HEK293 (cell line): ENCODE measurements around the gene ADD1.

Source experiments
- CTCF ChIP-seq: fragments of 450-650 bp; formaldehyde crosslinking; IDR thresholded peaks from 2 replicates; pipeline ENCODE4 v1.5.1; 2016; ENCODE audit warnings: missing biosample characterization, missing genetic modification characterization
- TRIM28 ChIP-seq: IDR thresholded peaks from 2 replicates; pipeline ENCODE4 v1.6.1; 2011; ENCODE audit warnings: low read length, control low read depth, borderline replicate concordance
- ZBTB20 ChIP-seq: fragments of 450-650 bp; formaldehyde crosslinking; IDR thresholded peaks from 2 replicates; pipeline ENCODE4 v1.5.1; 2016; ENCODE audit warnings: missing biosample characterization, missing genetic modification characterization
- ZNF10 ChIP-seq: fragments of 450-650 bp; formaldehyde crosslinking; IDR thresholded peaks from 2 replicates; pipeline ENCODE4 v1.5.1; 2017; ENCODE audit warnings: missing biosample characterization, missing genetic modification characterization
- ZNF121 ChIP-seq: fragments of 450-650 bp; formaldehyde crosslinking; IDR thresholded peaks from 2 replicates; pipeline ENCODE4 v1.5.1; 2016; ENCODE audit warnings: missing biosample characterization, missing genetic modification characterization
- ZNF211 ChIP-seq: fragments of 450-650 bp; formaldehyde crosslinking; IDR thresholded peaks from 2 replicates; pipeline ENCODE4 v1.5.1; 2016; ENCODE audit warnings: low read depth, missing biosample characterization, missing genetic modification characterization
- ZNF324 ChIP-seq: fragments of 450-650 bp; formaldehyde crosslinking; IDR thresholded peaks from 2 replicates; pipeline ENCODE4 v1.5.1; 2016; ENCODE audit warnings: missing biosample characterization, missing genetic modification characterization
- ZNF521 ChIP-seq: fragments of 450-650 bp; formaldehyde crosslinking; IDR thresholded peaks from 2 replicates; pipeline ENCODE4 v1.5.1; 2017; ENCODE audit warnings: missing biosample characterization, mild to moderate bottlenecking, missing genetic modification characterization

- TF ChIP-seq ZNF121 (tag by site-specific recombination) (no peak), CTCF (tag by site-specific recombination) (no peak), ZNF521 (no peak), ZNF324 (tag by site-specific recombination) (no peak), ZNF10 (tag by site-specific recombination) (no peak), TRIM28 (no peak), ZNF211 (tag by site-specific recombination) (no peak), ZBTB20 (tag by site-specific recombination) (no peak)
Observed at GRCh38 chr4:2946812-2947600, 103.4 kb downstream of the ADD1 start.
